GM13977 (cell line): Measurements from ENCODE around the gene MARCHF9.

Source experiments
- DNase-seq: peaks from one replicate; pipeline ENCODE4 v3.0.0; 2012; ENCODE audit warnings: low spot score
- CTCF ChIP-seq: IDR thresholded peaks from 2 replicates; pipeline ENCODE4 v1.5.1; 2012; ENCODE audit warnings: mild to moderate bottlenecking, control low read depth; ENCODE audit not compliant: insufficient read depth; ENCODE audit errors: extremely low read depth, missing control alignments
- in situ Hi-C: fragments of 300-500 bp; cut with MboI; formaldehyde crosslinking; loops from one replicate; pipeline ENCODE4 v1.12.0; 2022; ENCODE audit warnings: low sequenced_read_pairs, low pct_unique_long_range_greater_than_20kb, mixed read lengths, inconsistent platforms; ENCODE audit not compliant: unreplicated experiment

MARCHF9 gene

GRCh38 chr12:57797933-57798332 is 43.0 kb downstream of the MARCHF9 start:
- no peak for TF ChIP-seq CTCF
- in situ Hi-C loops = no loop called here
- DNase-seq = no peak

GRCh38 chr12:57800965-57801364 is 46.1 kb downstream of the MARCHF9 start:
- DNase-seq = no peak
- in situ Hi-C loops = loop anchor here (5.0 kb wide), 1 partner anchor 111 kb away; no protein-coding TSS in a partner anchor
- TF ChIP-seq CTCF = no peak

- DNase-seq = no peak
- in situ Hi-C loops = loop anchor here (5.0 kb wide), 1 partner anchor 110 kb away; no protein-coding TSS in a partner anchor
- no peak for TF ChIP-seq CTCF
Observed at GRCh38 chr12:57802607-57803006, 47.7 kb downstream of the MARCHF9 start.

GRCh38 chr12:57803319-57803893 is 48.5 kb downstream of the MARCHF9 start:
- DNase-seq = peak; percentile 41
- TF ChIP-seq CTCF = peak; percentile 69
- in situ Hi-C loops = loop anchor here (5.0 kb wide), 1 partner anchor 109 kb away; no protein-coding TSS in a partner anchor

GRCh38 chr12:57806677-57807076 is 51.8 kb downstream of the MARCHF9 start:
- no peak for DNase-seq
- in situ Hi-C loops = no loop called here
- TF ChIP-seq CTCF = no peak

- in situ Hi-C loops = no loop called here
- DNase-seq = no peak
Observed at GRCh38 chr12:57807285-57807684, 52.4 kb downstream of the MARCHF9 start.

More at GRCh38 chr12:57807285-57807684, 52.4 kb downstream of the MARCHF9 start:
- TF ChIP-seq CTCF = no peak
